ENCODE data around the gene GIPC3. TPM values are rescaled to one million over a fixed set of nuclear protein-coding genes. Genes with fewer than 3 reads are reported as not detected.
"Not testable (repeated sequence)": the region's sequence is repeated elsewhere in the genome, so short reads cannot be mapped to it uniquely, and the experiment has no call there.

Gene GIPC3
- polyA plus RNA-seq, 1 donor = 1.6 TPM

GRCh38 chr19:3570042-3570441, 15.2 kb upstream of the GIPC3 start:
- not testable (repeated sequence) for H3K36me3 ChIP-seq (ENCODE audit: control insufficient read depth, insufficient read depth, low read length); H3K27me3 ChIP-seq (ENCODE audit: control insufficient read depth, insufficient read depth, low read length); H3K27ac ChIP-seq (ENCODE audit: low read length); H3K4me3 ChIP-seq (ENCODE audit: low read length); DNase-seq
- H3K4me1 ChIP-seq (ENCODE audit: control insufficient read depth, insufficient read depth, low read length) = peaks cover 14% of the 10 kb centered on the region
- WGBS (ENCODE audit: insufficient coverage, low lambda C conversion rate) = 100% methylated on average over 1 of the region's 11 CpGs
- peaks cover 12% of the 10 kb centered on the region for H3K9me3 ChIP-seq (ENCODE audit: control insufficient read depth, low read depth, low read length)

GRCh38 chr19:3570606-3571011, 14.7 kb upstream of the GIPC3 start:
- H3K27me3 ChIP-seq (ENCODE audit: control insufficient read depth, insufficient read depth, low read length) = no peaks in the 10 kb centered on the region
- peaks cover 8% of the 10 kb centered on the region for H3K36me3 ChIP-seq (ENCODE audit: control insufficient read depth, insufficient read depth, low read length)
- no peak overlapping the region for H3K27ac ChIP-seq (ENCODE audit: low read length)
- peaks cover 14% of the 10 kb centered on the region for H3K4me1 ChIP-seq (ENCODE audit: control insufficient read depth, insufficient read depth, low read length)
- H3K9me3 ChIP-seq (ENCODE audit: control insufficient read depth, low read depth, low read length) = peaks cover 12% of the 10 kb centered on the region
- WGBS (ENCODE audit: insufficient coverage, low lambda C conversion rate) = no CpG with 5 or more reads among the region's 7 CpGs
- no peak for DNase-seq
- no peak overlapping the region for H3K4me3 ChIP-seq (ENCODE audit: low read length)

DNA sequence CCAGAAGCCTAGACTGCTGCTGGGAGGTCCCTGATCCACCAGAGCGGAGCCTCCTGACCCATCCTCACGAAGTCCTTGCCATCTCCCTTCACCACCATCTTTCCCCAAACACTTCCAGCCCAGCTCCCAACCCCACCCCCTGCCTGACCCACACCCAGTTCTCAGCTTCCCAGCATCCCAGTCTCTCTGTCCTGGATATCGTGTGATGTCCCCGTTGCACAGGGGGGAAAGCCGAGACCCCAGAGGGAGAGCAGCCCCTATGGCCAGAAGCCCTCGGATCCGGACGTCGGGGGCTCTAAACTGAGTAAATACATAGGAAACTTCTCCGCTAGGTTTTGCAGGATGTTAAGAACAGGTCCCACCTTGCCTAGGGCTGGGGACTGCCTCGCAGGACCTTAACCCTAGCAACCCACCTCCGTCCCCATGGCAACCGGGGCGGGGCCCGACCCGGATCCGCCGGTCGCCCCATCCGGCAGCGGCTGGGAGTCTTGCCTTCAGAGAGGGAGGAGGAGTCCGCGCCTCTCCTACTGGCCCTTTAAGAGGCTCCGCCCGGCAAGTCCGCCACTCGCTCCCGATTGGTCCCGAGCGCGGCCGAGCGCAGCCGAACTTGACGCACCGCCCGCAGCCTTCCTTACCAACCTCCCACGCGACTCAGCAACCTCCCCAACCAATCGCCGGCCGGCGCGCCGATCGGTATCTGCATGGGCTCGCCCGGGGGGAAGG, 13.0 kb upstream of the GIPC3 start:
- whole genome bisulfite sequencing (ENCODE audit: insufficient coverage, low lambda C conversion rate) = no CpG with 5 or more reads among the region's 48 CpGs
- Histone ChIP-seq H3K9me3 (ENCODE audit: control insufficient read depth, low read depth, low read length) (peaks cover 15% of the 10 kb centered on the region), H3K36me3 (ENCODE audit: control insufficient read depth, insufficient read depth, low read length) (peaks cover 12% of the 10 kb centered on the region), H3K27ac (ENCODE audit: low read length) (no peak overlapping the region), H3K4me1 (ENCODE audit: control insufficient read depth, insufficient read depth, low read length) (peaks cover 21% of the 10 kb centered on the region), H3K4me3 (ENCODE audit: low read length) (peak overlapping the region; percentile 51), H3K27me3 (ENCODE audit: control insufficient read depth, insufficient read depth, low read length) (no peaks in the 10 kb centered on the region)
- DNase-seq = peak; percentile 100

DNA sequence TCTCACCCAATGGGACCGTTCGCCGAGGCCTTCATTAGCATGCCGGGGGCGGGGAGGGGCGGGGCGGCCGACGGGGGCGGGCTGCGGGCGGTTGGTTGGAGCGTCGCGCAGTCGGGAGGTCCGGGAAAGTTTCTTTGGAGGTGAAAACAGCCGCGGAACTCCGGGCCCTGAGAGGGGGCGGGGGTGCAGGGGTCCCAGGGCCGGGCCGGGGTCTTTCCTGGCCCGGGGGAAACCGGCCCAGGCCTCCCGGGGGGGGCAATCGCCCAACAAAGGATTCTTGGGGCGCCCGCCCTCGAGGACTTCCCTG, 12.5 kb upstream of the GIPC3 start, which contains the start of gene HMG20B:
HMG20B (plus strand) TSS at position 90 of the 307 bp plus-strand sequence. CDS start 366 bp downstream, outside the sequence.
- Histone ChIP-seq H3K9me3 (ENCODE audit: control insufficient read depth, low read depth, low read length) (peaks cover 15% of the 10 kb centered on the region), H3K4me1 (ENCODE audit: control insufficient read depth, insufficient read depth, low read length) (peaks cover 21% of the 10 kb centered on the region), H3K4me3 (ENCODE audit: low read length) (peak within 1 kb of the TSS; percentile 92), H3K27me3 (ENCODE audit: control insufficient read depth, insufficient read depth, low read length) (no peaks in the 10 kb centered on the region), H3K27ac (ENCODE audit: low read length) (peak within 1 kb of the TSS; percentile 54), H3K36me3 (ENCODE audit: control insufficient read depth, insufficient read depth, low read length) (peaks cover 12% of the 10 kb centered on the region)
- WGBS (ENCODE audit: insufficient coverage, low lambda C conversion rate) = no CpG with 5 or more reads among the region's 30 CpGs
- no peak for DNase-seq

GRCh38 chr19:3573162-3573857, 12.0 kb upstream of the GIPC3 start:
- peaks cover 21% of the 10 kb centered on the region for H3K4me1 ChIP-seq (ENCODE audit: control insufficient read depth, insufficient read depth, low read length)
- H3K27ac ChIP-seq (ENCODE audit: low read length) = peak overlapping the region; percentile 54
- peaks cover 12% of the 10 kb centered on the region for H3K36me3 ChIP-seq (ENCODE audit: control insufficient read depth, insufficient read depth, low read length)
- H3K27me3 ChIP-seq (ENCODE audit: control insufficient read depth, insufficient read depth, low read length) = no peaks in the 10 kb centered on the region
- peaks cover 15% of the 10 kb centered on the region for H3K9me3 ChIP-seq (ENCODE audit: control insufficient read depth, low read depth, low read length)
- no CpG with 5 or more reads among the region's 60 CpGs for WGBS (ENCODE audit: insufficient coverage, low lambda C conversion rate)
- peak overlapping the region; percentile 92 for H3K4me3 ChIP-seq (ENCODE audit: low read length)
- DNase-seq = no peak

- no peak overlapping the region for H3K27ac ChIP-seq (ENCODE audit: low read length)
- WGBS (ENCODE audit: insufficient coverage, low lambda C conversion rate) = no CpG with 5 or more reads among the region's 55 CpGs
- peaks cover 15% of the 10 kb centered on the region for H3K9me3 ChIP-seq (ENCODE audit: control insufficient read depth, low read depth, low read length)
- H3K4me3 ChIP-seq (ENCODE audit: low read length) = peak overlapping the region; percentile 92
- no peaks in the 10 kb centered on the region for H3K27me3 ChIP-seq (ENCODE audit: control insufficient read depth, insufficient read depth, low read length)
- peaks cover 12% of the 10 kb centered on the region for H3K36me3 ChIP-seq (ENCODE audit: control insufficient read depth, insufficient read depth, low read length)
- peaks cover 21% of the 10 kb centered on the region for H3K4me1 ChIP-seq (ENCODE audit: control insufficient read depth, insufficient read depth, low read length)
- peak; percentile 79 to 83 for DNase-seq
Observed at GRCh38 chr19:3573858-3574637, 11.2 kb upstream of the GIPC3 start.

GRCh38 chr19:3575260-3575741, 10.0 kb upstream of the GIPC3 start:
- Histone ChIP-seq H3K36me3 (ENCODE audit: control insufficient read depth, insufficient read depth, low read length) (peaks cover 12% of the 10 kb centered on the region), H3K27ac (ENCODE audit: low read length) (no peak overlapping the region), H3K9me3 (ENCODE audit: control insufficient read depth, low read depth, low read length) (peaks cover 15% of the 10 kb centered on the region), H3K4me3 (ENCODE audit: low read length) (no peak overlapping the region), H3K27me3 (ENCODE audit: control insufficient read depth, insufficient read depth, low read length) (no peaks in the 10 kb centered on the region), H3K4me1 (ENCODE audit: control insufficient read depth, insufficient read depth, low read length) (peaks cover 21% of the 10 kb centered on the region)
- no peak for DNase-seq
- WGBS (ENCODE audit: insufficient coverage, low lambda C conversion rate) = no CpG with 5 or more reads among the region's 19 CpGs

GRCh38 chr19:3575949-3576673, 9.2 kb upstream of the GIPC3 start:
- H3K4me1 ChIP-seq (ENCODE audit: control insufficient read depth, insufficient read depth, low read length) = peaks cover 21% of the 10 kb centered on the region
- WGBS (ENCODE audit: insufficient coverage, low lambda C conversion rate) = no CpG with 5 or more reads among the region's 29 CpGs

DNA sequence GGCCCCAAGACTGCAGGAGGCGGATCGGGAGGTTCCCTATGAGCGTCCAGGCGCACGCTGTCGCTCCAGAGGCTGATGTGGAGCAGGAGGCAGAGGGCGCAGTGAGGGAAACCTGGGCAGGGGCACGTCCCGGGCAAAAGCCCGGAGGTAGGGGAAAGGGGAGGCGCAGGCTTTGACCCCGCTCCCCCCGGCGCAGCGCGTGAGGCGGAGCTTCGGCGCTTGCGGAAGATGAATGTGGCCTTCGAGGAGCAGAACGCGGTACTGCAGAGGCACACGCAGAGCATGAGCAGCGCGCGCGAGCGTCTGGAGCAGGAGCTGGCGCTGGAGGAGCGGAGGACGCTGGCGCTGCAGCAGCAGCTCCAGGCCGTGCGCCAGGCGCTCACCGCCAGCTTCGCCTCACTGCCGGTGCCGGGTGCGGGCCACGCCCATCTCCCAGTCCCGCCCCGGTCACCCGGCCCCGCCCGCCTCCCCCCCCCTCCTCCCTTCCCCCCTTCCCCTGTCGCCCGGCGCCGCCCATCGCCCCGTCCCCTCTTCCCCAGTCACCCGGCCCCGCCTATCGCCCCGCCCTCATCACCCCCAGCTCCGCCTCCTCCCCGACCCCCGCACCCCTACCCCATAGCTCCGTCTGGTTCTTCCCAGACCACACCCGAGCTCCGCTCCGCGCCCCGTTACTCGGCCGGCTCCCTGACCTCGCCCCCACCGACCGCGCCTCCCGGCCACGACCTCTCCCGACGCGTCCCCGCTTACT, 8.4 kb upstream of the GIPC3 start:
- no CpG with 5 or more reads among the region's 78 CpGs for WGBS (ENCODE audit: insufficient coverage, low lambda C conversion rate)
- H3K27me3 ChIP-seq (ENCODE audit: control insufficient read depth, insufficient read depth, low read length) = no peaks in the 10 kb centered on the region
- H3K4me3 ChIP-seq (ENCODE audit: low read length) = peak overlapping the region; percentile 35
- peaks cover 20% of the 10 kb centered on the region for H3K4me1 ChIP-seq (ENCODE audit: control insufficient read depth, insufficient read depth, low read length)
- H3K9me3 ChIP-seq (ENCODE audit: control insufficient read depth, low read depth, low read length) = peaks cover 15% of the 10 kb centered on the region
- peak; percentile 43 to 49 for DNase-seq
- H3K27ac ChIP-seq (ENCODE audit: low read length) = no peak overlapping the region
- H3K36me3 ChIP-seq (ENCODE audit: control insufficient read depth, insufficient read depth, low read length) = peaks cover 12% of the 10 kb centered on the region

More at GRCh38 chr19:3575949-3576673, 9.2 kb upstream of the GIPC3 start:
- Histone ChIP-seq H3K27ac (ENCODE audit: low read length) (no peak overlapping the region), H3K9me3 (ENCODE audit: control insufficient read depth, low read depth, low read length) (peaks cover 15% of the 10 kb centered on the region), H3K4me3 (ENCODE audit: low read length) (peak overlapping the region; percentile 35), H3K27me3 (ENCODE audit: control insufficient read depth, insufficient read depth, low read length) (no peaks in the 10 kb centered on the region), H3K36me3 (ENCODE audit: control insufficient read depth, insufficient read depth, low read length) (peaks cover 12% of the 10 kb centered on the region)
- DNase-seq = no peak
